Pancreas (tissue), 10 donors: ENCODE data around the gene LIMK2. TPM values are rescaled to one million over a fixed set of nuclear protein-coding genes. Genes with fewer than 3 reads are reported as not detected.

Source experiments
- ATAC-seq, 4 donors: fragments of 200-7000 bp; cut with Tn5 transposase; one replicate each; pipeline versions ENCODE4 v1.8.0 to v1.9.1; 2020; ENCODE audit warnings: mild to moderate bottlenecking in 4 of 4, moderate library complexity in 4 of 4
- DNase-seq, 6 donors: peaks; one replicate each; pipeline ENCODE4 v3.0.0-alpha.2; 2020
- FAIRE-seq: peaks from 2 replicates; lab custom pipeline; 2012; peaks lifted over from hg19 to GRCh38; lab: Jason Lieb, UNC
- H3K27ac ChIP-seq, 4 donors: fragments of 200-600 bp; sonication (generic); 1 replicate in 3 of 4; 2 replicates in 1 of 4; pipeline versions ENCODE4 v1.5.0 to v1.8.0; 2020
- H3K27me3 ChIP-seq, 4 donors: fragments of 200-600 bp; one replicate each; pipeline ENCODE4 v1.8.0; 2021
- H3K36me3 ChIP-seq, 3 donors: fragments of 200-600 bp; sonication (generic) in 1 of 3; one replicate each; pipeline versions ENCODE4 v1.5.0 to v1.8.0; 2020 to 2021
- H3K4me1 ChIP-seq, 3 donors: fragments of 200-600 bp; one replicate each; pipeline ENCODE4 v1.8.0; 2021
- H3K4me3 ChIP-seq, 4 donors: fragments of 200-600 bp; sonication (generic) in 2 of 4; one replicate each; pipeline versions ENCODE4 v1.5.0 to v1.8.0; 2020 to 2021
- H3K9me3 ChIP-seq, 4 donors: fragments of 200-600 bp; one replicate each; pipeline ENCODE4 v1.8.0; 2021
- WGBS, 2 donors: extraction: QIAGEN DNeasy Blood & Tissue Kit; methylation state at CpG; one replicate each; pipeline ENCODE4 v1.1.7; 2013; 5-methylcytosine and 5-hydroxymethylcytosine counted together
- intact Hi-C, 3 donors: fragments of 100-400 bp; cut with DNase I; formaldehyde crosslinking; loops; one replicate each; pipeline versions ENCODE4 v1.11.1 to v1.14.2; 2022
- polyA plus RNA-seq, 2 donors: library from polyadenylated mRNA; stranded (reverse); fragments of 200-250 nt; gene quantifications; one replicate each; pipeline ENCODE4 v1.2.3, GENCODE V29; 2013
- total RNA-seq, 6 donors: library from RNA; stranded (reverse); fragmentation: NEBNext Ultra II Directional in 4 of 6; extraction: Animal tissue kit (Norgen Biotek cat#: 25700) in 4 of 6; gene quantifications; one replicate each; pipeline versions ENCODE4 v1.2.1 to v1.2.4, GENCODE V29; 2021 to 2023
- TF ChIP-seq, protein P1 (sequence below), 4 donors: fragments of 200-600 bp; sonication (generic) in 3 of 4; IDR thresholded peaks; one replicate each; pipeline versions ENCODE4 v1.5.0 to v1.8.0; 2021; ENCODE audit warnings: antibody characterized with exemption in 4 of 4
- donor health status: healthy with polysubstance abuse.
- donor health status: DM: no; HTN: no; CAD: no; lungs with moderate emphysema.
- donor health status: DM: no; HTN: no; CAD: no.
- donor health status: control.
- donor health status: control.
- donor health status: Bipolar disorder and iron deficiency.
- donor health status: DM: yes; HTN: yes; CAD: no.
- donor health status: DM: no; HTN: no; CAD: no.
- donor health status: DM: no; HTN: no; CAD: no.
- donor health status: DM: yes; HTN: yes; CAD: no.

Gene LIMK2
- total and polyA plus RNA-seq, 8 donors = 20.5 to 34.9 (median 25.1) TPM

DNA sequence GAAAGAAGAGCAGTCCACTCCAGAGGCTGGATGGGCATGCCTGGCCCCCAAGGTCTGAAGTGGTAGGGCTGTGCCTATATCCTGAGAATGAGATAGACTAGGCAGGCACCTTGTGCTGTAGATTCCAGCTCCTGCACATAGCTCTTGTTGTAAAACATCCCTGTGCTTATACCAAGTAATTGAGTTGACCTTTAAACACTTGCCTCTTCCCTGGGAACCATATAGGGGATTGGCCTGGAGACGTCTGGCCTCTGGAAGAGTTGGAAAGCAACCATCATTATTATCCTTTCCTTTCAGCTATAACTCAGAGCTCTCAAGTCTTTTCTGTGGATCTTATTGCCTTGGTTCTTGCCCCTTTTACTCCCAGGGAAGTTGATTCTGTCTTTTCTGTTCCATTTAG is 15.1 kb downstream of the LIMK2 start:
- Histone ChIP-seq H3K27ac (peak overlapping the region in 1 of 4 donors; percentile 3), H3K4me3 (no peak overlapping the region), H3K9me3 (no peaks in the 10 kb centered on the region), H3K4me1 (peaks cover 24 to 63% (median 29%) of the 10 kb centered on the region in 3 donors), H3K36me3 (no peaks in the 10 kb centered on the region), H3K27me3 (no peaks in the 10 kb centered on the region)
- FAIRE-seq = no peak
- 28 to 43% methylated on average over 1 of the region's 1 CpG for WGBS, 2 donors
- TF ChIP-seq, protein P1, sequence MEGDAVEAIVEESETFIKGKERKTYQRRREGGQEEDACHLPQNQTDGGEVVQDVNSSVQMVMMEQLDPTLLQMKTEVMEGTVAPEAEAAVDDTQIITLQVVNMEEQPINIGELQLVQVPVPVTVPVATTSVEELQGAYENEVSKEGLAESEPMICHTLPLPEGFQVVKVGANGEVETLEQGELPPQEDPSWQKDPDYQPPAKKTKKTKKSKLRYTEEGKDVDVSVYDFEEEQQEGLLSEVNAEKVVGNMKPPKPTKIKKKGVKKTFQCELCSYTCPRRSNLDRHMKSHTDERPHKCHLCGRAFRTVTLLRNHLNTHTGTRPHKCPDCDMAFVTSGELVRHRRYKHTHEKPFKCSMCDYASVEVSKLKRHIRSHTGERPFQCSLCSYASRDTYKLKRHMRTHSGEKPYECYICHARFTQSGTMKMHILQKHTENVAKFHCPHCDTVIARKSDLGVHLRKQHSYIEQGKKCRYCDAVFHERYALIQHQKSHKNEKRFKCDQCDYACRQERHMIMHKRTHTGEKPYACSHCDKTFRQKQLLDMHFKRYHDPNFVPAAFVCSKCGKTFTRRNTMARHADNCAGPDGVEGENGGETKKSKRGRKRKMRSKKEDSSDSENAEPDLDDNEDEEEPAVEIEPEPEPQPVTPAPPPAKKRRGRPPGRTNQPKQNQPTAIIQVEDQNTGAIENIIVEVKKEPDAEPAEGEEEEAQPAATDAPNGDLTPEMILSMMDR (IDR thresholded peaks at IDR 0.05) = no peak
- intact Hi-C loops = no loop called here
- DNase-seq = no peak
- no peak for ATAC-seq

DNA sequence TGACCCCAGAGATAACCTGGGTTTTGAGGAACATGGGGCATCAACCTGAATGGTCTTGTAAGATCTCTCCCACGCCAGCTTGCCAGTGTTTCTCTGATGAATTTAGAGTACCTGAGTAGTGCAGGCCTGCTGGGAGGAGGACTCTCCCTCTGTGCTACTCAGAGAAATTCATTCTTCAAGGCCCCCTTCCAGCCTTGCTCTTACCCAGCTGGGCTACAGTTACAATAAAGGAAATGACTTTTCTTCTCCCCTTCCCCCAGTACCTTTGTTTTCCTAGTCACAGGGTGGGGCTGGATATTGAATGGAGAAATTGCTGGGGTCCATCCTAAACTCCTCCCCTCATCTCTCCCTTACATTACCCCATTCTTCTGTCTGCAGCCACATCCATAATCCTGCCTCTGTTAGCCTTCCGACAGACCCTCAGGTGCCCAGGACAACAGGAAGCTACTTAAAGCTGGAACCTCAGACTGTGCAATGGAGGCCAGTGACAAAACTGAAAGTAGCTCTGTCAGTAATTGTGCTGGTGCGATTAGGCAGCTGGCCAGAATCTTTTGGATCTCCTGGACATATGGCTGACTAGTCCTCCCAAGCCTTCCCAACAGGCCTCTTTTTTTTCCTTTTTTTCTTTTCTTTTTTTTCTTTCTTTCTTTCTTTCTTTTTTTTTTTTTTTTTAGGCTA is 17.4 kb downstream of the LIMK2 start:
- peak; percentile 57 to 83 (median 67) for ATAC-seq

DNA sequence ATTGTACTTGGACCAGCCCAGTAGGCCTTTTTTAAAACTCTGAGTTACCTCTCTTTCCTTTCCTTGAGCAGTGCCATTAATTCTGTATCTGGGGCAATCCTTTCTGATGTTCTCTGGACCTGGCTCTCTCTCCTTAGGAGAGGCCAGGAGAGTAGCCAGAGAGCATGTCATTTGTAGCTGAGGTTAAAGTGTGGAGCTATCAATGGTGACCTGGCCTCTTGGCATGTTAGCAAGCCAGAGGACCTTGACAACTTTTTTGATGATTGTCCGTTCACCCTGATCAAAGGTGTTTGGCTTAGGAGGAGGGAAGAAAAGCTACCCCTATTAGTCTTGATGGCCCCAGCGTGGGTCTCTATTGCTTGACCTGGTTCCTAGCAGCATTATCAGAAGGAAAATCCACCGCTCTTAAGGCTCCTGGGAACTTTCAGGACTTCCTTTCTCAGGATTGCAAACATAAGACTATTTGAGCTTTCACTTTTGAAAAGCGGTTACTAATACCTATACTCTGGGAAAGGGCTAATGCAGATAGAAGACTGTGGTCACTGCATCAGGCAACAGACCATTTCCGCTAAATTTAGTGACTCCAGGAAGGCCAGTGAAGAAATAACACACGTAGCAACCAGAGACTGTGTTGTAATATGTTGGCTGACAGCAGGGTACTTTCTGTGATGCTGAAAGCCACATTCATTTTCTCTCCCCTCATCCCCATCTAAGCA is 18.2 kb downstream of the LIMK2 start:
- no peak for DNase-seq
- Histone ChIP-seq H3K4me1 (peaks cover 20 to 46% (median 25%) of the 10 kb centered on the region in 3 donors), H3K27me3 (no peaks in the 10 kb centered on the region), H3K4me3 (no peak overlapping the region), H3K27ac (peak overlapping the region; percentile 24 to 89 (median 67)), H3K36me3 (no peaks in the 10 kb centered on the region), H3K9me3 (no peaks in the 10 kb centered on the region)
- FAIRE-seq = no peak
- peak; percentile 40 to 75 (median 44) for ATAC-seq
- TF ChIP-seq, protein P1 (IDR thresholded peaks at IDR 0.05) = no peak
- WGBS, 2 donors = 37 to 42% methylated on average over 6 of the region's 6 CpGs
- intact Hi-C loops = no loop called here

More for the DNA sequence above, 17.4 kb downstream of the LIMK2 start:
- no peaks in the 10 kb centered on the region for H3K36me3 ChIP-seq
- H3K4me3 ChIP-seq = no peak overlapping the region
- peaks cover 20 to 48% (median 27%) of the 10 kb centered on the region in 3 donors for H3K4me1 ChIP-seq
- peak overlapping the region; percentile 22 to 89 (median 67) for H3K27ac ChIP-seq
- TF ChIP-seq, protein P1 (IDR thresholded peaks at IDR 0.05) = no peak
- no peaks in the 10 kb centered on the region for H3K9me3 ChIP-seq
- H3K27me3 ChIP-seq = no peaks in the 10 kb centered on the region
- intact Hi-C loops = no loop called here
- DNase-seq = peak in 4 of 6 donors; percentile 47 to 75 (median 54)
- 54 to 62% methylated on average over 3 of the region's 3 CpGs for WGBS, 2 donors
- FAIRE-seq = no peak

DNA sequence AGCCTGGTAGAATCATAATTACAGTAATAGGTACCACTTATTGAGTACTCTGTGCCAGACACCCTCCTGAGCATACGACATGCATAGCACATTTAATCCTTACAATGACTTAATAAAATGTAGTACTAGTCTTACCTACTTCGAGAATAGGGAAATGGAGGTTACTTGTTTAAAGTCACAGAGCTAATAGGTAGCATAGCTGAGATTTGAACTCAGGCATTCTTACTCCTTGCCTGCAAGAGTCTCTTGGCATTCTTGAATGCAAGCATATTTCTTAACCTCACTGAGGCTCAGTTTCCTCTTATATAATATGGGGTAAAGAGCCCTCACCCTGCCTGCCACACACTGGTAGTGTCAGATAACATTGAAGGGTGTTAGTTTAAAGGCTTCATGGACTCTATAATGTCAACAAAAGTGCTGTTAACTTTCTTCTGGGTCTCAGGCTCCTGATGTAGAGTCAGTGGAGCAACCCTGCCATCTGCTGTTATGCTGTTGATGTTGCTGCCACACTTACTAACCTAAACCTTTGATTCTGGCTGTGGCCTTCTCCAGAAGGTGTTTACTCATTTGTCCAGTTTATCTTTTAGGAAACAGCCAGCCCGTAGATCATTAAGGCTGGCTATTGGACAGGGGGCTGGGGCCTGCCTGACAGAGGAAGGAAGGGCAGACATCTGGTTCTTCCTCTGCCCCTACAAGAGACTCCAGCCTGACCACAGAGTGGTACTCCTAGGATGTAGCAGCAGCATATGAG is 18.9 kb downstream of the LIMK2 start:
- ATAC-seq (peak; percentile 87 to 93 (median 88)), FAIRE-seq (no peak), DNase-seq (peak in 3 of 6 donors; percentile 62 to 70 (median 67))
- H3K4me1 ChIP-seq = peaks cover 20 to 46% (median 25%) of the 10 kb centered on the region in 3 donors
- intact Hi-C loops = no loop called here
- H3K27ac ChIP-seq = peak overlapping the region in 2 of 4 donors; percentile 83 to 89
- TF ChIP-seq, protein P1 (IDR thresholded peaks at IDR 0.05) = peak; percentile 45 to 68 (median 60)
- no peaks in the 10 kb centered on the region for H3K36me3 ChIP-seq
- H3K4me3 ChIP-seq = no peak overlapping the region
- H3K9me3 ChIP-seq = no peaks in the 10 kb centered on the region
- no peaks in the 10 kb centered on the region for H3K27me3 ChIP-seq
- WGBS, 2 donors = 16 to 26% methylated on average over 3 of the region's 3 CpGs
